GM21737 (cell line): ENCODE data around the gene COL4A3.

Experiments
- ATAC-seq: cut with Tn5 transposase; IDR thresholded peaks from one replicate; pipeline ENCODE4 v1.9.1; 2021; ENCODE audit warnings: mild to moderate bottlenecking, moderate library complexity; ENCODE audit not compliant: unreplicated experiment

The COL4A3 gene

GRCh38 chr2:227337442-227337841 lies 173.0 kb downstream of the COL4A3 start:
- ATAC-seq, result no peak

- ATAC-seq, result no peak
These were observed 174.7 kb downstream of the COL4A3 start for GRCh38 chr2:227339098-227339599.

- no peak for ATAC-seq
These were observed 175.7 kb downstream of the COL4A3 start for GRCh38 chr2:227340106-227340505.

- no peak for ATAC-seq
These were observed 177.1 kb downstream of the COL4A3 start for GRCh38 chr2:227341553-227341952.

DNA sequence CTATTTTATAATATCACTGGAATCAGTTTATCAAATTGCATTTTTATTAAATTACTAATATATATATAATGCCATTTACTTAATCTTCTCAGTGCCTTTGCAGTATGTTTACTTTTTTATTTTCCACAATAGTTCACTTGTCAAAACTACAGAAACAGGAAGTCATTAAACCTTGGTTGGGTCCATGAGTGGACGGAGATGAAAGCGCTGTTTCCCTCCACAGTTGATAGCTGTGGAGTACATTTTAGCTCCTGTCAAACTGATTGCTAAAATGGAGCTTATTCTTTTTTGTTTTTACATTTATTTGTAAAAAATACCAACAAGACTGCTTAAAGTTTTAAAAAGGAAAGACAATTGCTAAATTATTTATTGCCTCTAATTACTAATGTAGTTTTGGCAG lies 179.8 kb downstream of the COL4A3 start:
- ATAC-seq, result no peak

DNA sequence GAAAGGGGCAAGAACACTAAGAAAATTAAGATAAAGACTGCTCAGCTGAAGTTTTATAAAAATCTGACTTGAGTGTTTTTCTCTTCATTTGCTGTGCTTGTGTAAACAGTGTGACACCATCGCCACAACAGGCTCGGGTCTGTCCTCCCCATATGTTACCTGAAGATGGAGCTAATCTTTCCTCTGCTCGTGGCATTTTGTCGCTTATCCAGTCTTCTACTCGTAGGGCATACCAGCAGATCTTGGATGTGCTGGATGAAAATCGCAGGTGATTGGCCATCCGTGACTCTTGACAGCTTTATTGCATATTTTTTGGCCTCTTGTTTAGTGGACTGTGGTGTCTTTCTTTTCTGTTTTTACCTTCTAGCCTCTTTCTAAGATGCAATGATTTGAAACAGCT lies 182.7 kb downstream of the COL4A3 start:
- no peak for ATAC-seq

- no peak for ATAC-seq
These were observed 183.9 kb downstream of the COL4A3 start for GRCh38 chr2:227348324-227348723.

GRCh38 chr2:227349989-227350612 lies 185.7 kb downstream of the COL4A3 start:
- ATAC-seq, result no peak

GRCh38 chr2:227351639-227352038 lies 187.2 kb downstream of the COL4A3 start:
- no peak for ATAC-seq

DNA sequence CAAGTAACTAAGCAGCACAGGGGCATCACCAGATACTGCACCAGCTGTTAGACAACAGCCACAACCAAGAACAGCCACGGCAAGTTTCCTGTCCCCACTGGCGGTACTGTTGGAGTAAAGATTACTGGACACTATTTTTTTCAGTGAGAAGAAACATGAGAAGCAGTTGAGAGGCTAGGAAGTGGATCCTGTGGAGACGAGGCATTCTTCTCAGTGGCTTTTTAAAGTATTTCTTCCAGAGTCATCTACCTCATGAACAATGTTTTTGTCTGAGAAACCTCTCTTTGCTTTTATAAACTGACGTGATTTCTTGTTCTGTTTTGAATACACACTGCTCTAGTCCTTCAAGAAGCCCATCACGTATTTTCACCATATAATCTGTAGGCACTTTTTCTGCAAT lies 195.9 kb downstream of the COL4A3 start:
- ATAC-seq, result no peak

- no peak for ATAC-seq
These were observed 199.3 kb downstream of the COL4A3 start for GRCh38 chr2:227363756-227364155.
